B cell (primary cell): Measurements from ENCODE around the gene GLB1L2.

Experiments used
- EZH2 ChIP-seq: IDR thresholded peaks from 2 replicates; pipeline ENCODE4 v1.6.1; 2012; ENCODE audit warnings: borderline replicate concordance, low read depth, mild to moderate bottlenecking, moderate library complexity, low read length; ENCODE audit not compliant: insufficient read depth, poor library complexity, severe bottlenecking
- TF ChIP-seq, protein P1 (sequence below): fragments of 200-600 bp; IDR thresholded peaks from one replicate; pipeline ENCODE4 v1.8.0; 2022; ENCODE audit warnings: antibody characterized with exemption, mild to moderate bottlenecking

DNA sequence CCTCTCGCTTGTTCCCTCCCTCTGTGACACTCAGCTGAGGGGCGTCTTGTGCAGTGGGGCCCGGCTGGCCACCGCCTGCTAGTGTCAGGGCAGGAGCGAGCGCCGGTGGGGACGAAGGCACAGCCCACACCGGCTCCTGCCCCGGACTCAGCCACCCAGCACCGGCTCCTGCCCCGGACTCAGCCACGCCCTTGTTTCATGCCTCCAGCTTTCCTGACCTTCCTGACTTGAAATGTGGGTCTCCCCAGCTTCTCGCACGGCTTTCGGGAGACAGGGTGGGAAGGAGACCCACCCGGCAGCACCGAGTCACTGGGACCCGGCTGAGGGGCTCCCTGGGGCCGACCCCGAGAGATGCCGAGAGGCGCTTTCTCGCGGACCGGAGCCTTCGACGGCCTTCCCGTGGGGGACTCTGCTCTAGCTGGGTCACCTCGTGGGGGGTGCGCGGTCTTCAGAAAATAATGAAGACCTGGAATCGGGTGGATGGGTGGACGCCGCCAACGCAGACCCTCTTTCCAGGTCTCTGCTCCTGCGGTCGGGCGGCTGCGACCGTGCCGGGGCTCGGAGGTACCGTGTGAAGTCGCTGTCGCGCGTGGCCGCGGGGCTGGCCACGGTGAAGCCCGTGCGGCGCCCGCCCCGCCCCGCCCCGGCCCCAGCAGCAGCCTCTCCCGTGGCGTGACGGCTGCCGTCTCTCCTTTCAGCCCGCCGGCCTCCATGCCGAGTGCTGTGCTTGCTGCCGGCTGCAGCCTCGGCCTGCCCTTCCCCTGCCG lies 10.2 kb downstream of the GLB1L2 start:
- TF ChIP-seq, protein P1, sequence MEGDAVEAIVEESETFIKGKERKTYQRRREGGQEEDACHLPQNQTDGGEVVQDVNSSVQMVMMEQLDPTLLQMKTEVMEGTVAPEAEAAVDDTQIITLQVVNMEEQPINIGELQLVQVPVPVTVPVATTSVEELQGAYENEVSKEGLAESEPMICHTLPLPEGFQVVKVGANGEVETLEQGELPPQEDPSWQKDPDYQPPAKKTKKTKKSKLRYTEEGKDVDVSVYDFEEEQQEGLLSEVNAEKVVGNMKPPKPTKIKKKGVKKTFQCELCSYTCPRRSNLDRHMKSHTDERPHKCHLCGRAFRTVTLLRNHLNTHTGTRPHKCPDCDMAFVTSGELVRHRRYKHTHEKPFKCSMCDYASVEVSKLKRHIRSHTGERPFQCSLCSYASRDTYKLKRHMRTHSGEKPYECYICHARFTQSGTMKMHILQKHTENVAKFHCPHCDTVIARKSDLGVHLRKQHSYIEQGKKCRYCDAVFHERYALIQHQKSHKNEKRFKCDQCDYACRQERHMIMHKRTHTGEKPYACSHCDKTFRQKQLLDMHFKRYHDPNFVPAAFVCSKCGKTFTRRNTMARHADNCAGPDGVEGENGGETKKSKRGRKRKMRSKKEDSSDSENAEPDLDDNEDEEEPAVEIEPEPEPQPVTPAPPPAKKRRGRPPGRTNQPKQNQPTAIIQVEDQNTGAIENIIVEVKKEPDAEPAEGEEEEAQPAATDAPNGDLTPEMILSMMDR: no peak
- no peak for TF ChIP-seq EZH2
